NCI-H1694 (cell line): Measurements from ENCODE around the gene ST14.
"Not testable (repeated sequence)": the region's sequence is repeated elsewhere in the genome, so short reads cannot be mapped to it uniquely, and the experiment has no call there.

ENCODE experiments used
- DNase-seq: peaks from one replicate; lab custom pipeline; 2025; lab: John Stamatoyannopoulos, UW

Gene ST14

GRCh38 chr11:130189492-130190210, 30.1 kb downstream of the ST14 start:
- DNase-seq, result no peak

GRCh38 chr11:130190371-130190881, 30.8 kb downstream of the ST14 start:
- no peak for DNase-seq

- DNase-seq, result no peak
Observed at GRCh38 chr11:130191896-130192295, 32.3 kb downstream of the ST14 start.

- DNase-seq, result no peak
Observed at GRCh38 chr11:130192845-130193267, 33.3 kb downstream of the ST14 start.

- not testable (repeated sequence) for DNase-seq
Observed at GRCh38 chr11:130193551-130193950, 34.0 kb downstream of the ST14 start.

GRCh38 chr11:130194241-130195023, 34.9 kb downstream of the ST14 start:
- DNase-seq, result no peak

GRCh38 chr11:130197386-130198035, 37.9 kb downstream of the ST14 start:
- no peak for DNase-seq

GRCh38 chr11:130198292-130198691, 38.7 kb downstream of the ST14 start:
- no peak for DNase-seq

GRCh38 chr11:130198964-130199363, 39.4 kb downstream of the ST14 start:
- DNase-seq, result no peak

GRCh38 chr11:130199792-130200191, 40.2 kb downstream of the ST14 start:
- no peak for DNase-seq

GRCh38 chr11:130201026-130201425, 41.4 kb downstream of the ST14 start:
- DNase-seq, result no peak

- no peak for DNase-seq
Observed at GRCh38 chr11:130202009-130202817, 42.6 kb downstream of the ST14 start.

GRCh38 chr11:130202818-130203689, 43.5 kb downstream of the ST14 start:
- DNase-seq, result no peak

- no peak for DNase-seq
Observed at GRCh38 chr11:130203766-130204702, 44.5 kb downstream of the ST14 start.

GRCh38 chr11:130204703-130205095, 45.1 kb downstream of the ST14 start:
- no peak for DNase-seq

GRCh38 chr11:130206141-130206540, 46.6 kb downstream of the ST14 start:
- no peak for DNase-seq

GRCh38 chr11:130208241-130209127, 48.9 kb downstream of the ST14 start:
- DNase-seq, result no peak

- DNase-seq, result no peak
Observed at GRCh38 chr11:130209128-130209932, 49.7 kb downstream of the ST14 start.
